Gastrocnemius medialis (tissue), 4 donors: ENCODE data around the gene BANP. TPM values are rescaled to one million over a fixed set of nuclear protein-coding genes. Genes with fewer than 3 reads are reported as not detected.
"Not testable (repeated sequence)": the region's sequence is repeated elsewhere in the genome, so short reads cannot be mapped to it uniquely, and the experiment has no call there.

ENCODE experiments used
- ATAC-seq, 2 donors: fragments of 150-250 bp; one replicate each; pipeline ENCODE4 v1.9.1; 2016
- DNase-seq, 2 donors: peaks; one replicate each; pipeline ENCODE4 v3.0.0-alpha.2; 2019
- H3K27ac ChIP-seq, 4 donors: fragments of 200-600 bp; sonication (generic); 1 replicate in 1 of 4; 2 replicates in 3 of 4; pipeline ENCODE4 v1.5.1; 2016 to 2018; ENCODE audit warnings: mild to moderate bottlenecking in 2 of 4, moderate library complexity in 1 of 4
- H3K27me3 ChIP-seq, 3 donors: fragments of 200-600 bp; sonication (generic) in 2 of 3; 1 replicate in 1 of 3; 2 replicates in 2 of 3; pipeline versions ENCODE4 v1.5.1 to v1.6.0; 2016 to 2019; ENCODE audit warnings: mild to moderate bottlenecking in 1 of 3, moderate library complexity in 1 of 3
- H3K36me3 ChIP-seq, 2 donors: fragments of 200-600 bp; sonication (generic) in 1 of 2; one replicate each; pipeline ENCODE4 v1.5.1; 2017 to 2018
- H3K4me1 ChIP-seq, 2 donors: fragments of 200-600 bp; sonication (generic) in 1 of 2; one replicate each; pipeline ENCODE4 v1.5.1; 2016 to 2017; ENCODE audit warnings: mild to moderate bottlenecking in 2 of 2
- H3K4me3 ChIP-seq, 4 donors: fragments of 200-600 bp; sonication (generic) in 3 of 4; 1 replicate in 1 of 4; 2 replicates in 3 of 4; pipeline ENCODE4 v1.5.1; 2016 to 2019; ENCODE audit warnings: mild to moderate bottlenecking in 2 of 4
- H3K9me3 ChIP-seq, 3 donors: fragments of 200-600 bp; sonication (generic) in 2 of 3; 1 replicate in 1 of 3; 2 replicates in 2 of 3; pipeline ENCODE4 v1.5.1; 2016 to 2019
- CTCF ChIP-seq, 5 experiments: fragments of 450-650 bp in 3 of 5; fragments of 200-600 bp in 2 of 5; sonication (generic) in 2 of 5; IDR thresholded peaks in 4 of 5; conservative IDR thresholded peaks in 1 of 5; 1 replicate in 4 of 5; 2 replicates in 1 of 5; pipeline ENCODE4 v1.5.1; 2016 to 2019; ENCODE audit warnings: antibody characterized with exemption in 5 of 5, mild to moderate bottlenecking in 3 of 5, moderate library complexity in 3 of 5
- POLR2A ChIP-seq, 2 donors: fragments of 450-650 bp; IDR thresholded peaks; one replicate each; pipeline ENCODE4 v1.6.1; 2017; ENCODE audit warnings: antibody characterized with exemption in 2 of 2, mild to moderate bottlenecking in 2 of 2, moderate library complexity in 2 of 2
- in situ Hi-C, 4 donors: fragments of 200-750 bp; cut with MboI; loops; one replicate each; pipeline versions ENCODE4 v1.15.0 to v1.8.0; 2017; ENCODE audit warnings: low sequenced_read_pairs in 4 of 4
- intact Hi-C: fragments of 100-400 bp; cut with DNase I; formaldehyde crosslinking; loops from one replicate; pipeline ENCODE4 v1.15.1; 2023; ENCODE audit warnings: low total_unique reads
- total RNA-seq, 4 donors: library from RNA; depleted of rRNA; stranded (reverse); fragments of >200 nt; gene quantifications; one replicate each; pipeline versions ENCODE4 v1.1.0 to v1.2.3, GENCODE V29; 2016

Gene BANP
- total RNA-seq, 4 donors from 2014 or later = 7.0 to 20.6 (median 16.1) TPM

GRCh38 chr16:87936375-87937230, 14.6 kb upstream of the BANP start, which contains the start of gene CA5A:
CA5A (minus strand) TSS chr16:87936529; CDS start chr16:87936450, 79 bp downstream.
- TF ChIP-seq POLR2A (IDR thresholded peaks at IDR 0.05) (no peak), CTCF (IDR thresholded peaks at IDR 0.05 in 4 of 5, conservative IDR thresholded peaks at IDR 0.05 in 1 of 5) (no peak)
- no peak within 1 kb of the TSS for H3K4me3 ChIP-seq
- H3K27ac ChIP-seq = no peak within 1 kb of the TSS
- H3K36me3 ChIP-seq = no peaks in the 10 kb centered on the region
- DNase-seq (no peak), ATAC-seq (no peak)
- H3K4me1 ChIP-seq = no peaks in the 10 kb centered on the region
- H3K9me3 ChIP-seq = no peaks in the 10 kb centered on the region
- H3K27me3 ChIP-seq = no peaks in the 10 kb centered on the region
- intact Hi-C loops = no loop called here
- in situ Hi-C loops = no loop called here

- in situ Hi-C loops, DNase-seq, H3K4me3 ChIP-seq, ATAC-seq, H3K27me3 ChIP-seq, H3K27ac ChIP-seq, H3K9me3 ChIP-seq, H3K4me1 ChIP-seq, intact Hi-C loops, H3K36me3 ChIP-seq: not testable (repeated sequence)
Observed at GRCh38 chr16:87937231-87937542, 14.0 kb upstream of the BANP start.

- ATAC-seq = no peak
- DNase-seq = no peak
- TF ChIP-seq CTCF (IDR thresholded peaks at IDR 0.05 in 4 of 5, conservative IDR thresholded peaks at IDR 0.05 in 1 of 5) (no peak), POLR2A (IDR thresholded peaks at IDR 0.05) (no peak)
- in situ Hi-C loops = no loop called here
- no peak overlapping the region for H3K4me3 ChIP-seq
- H3K27me3 ChIP-seq = no peaks in the 10 kb centered on the region
- intact Hi-C loops = no loop called here
- H3K36me3 ChIP-seq = no peaks in the 10 kb centered on the region
- H3K4me1 ChIP-seq = no peaks in the 10 kb centered on the region
- H3K9me3 ChIP-seq = no peaks in the 10 kb centered on the region
- H3K27ac ChIP-seq = no peak overlapping the region
Observed at GRCh38 chr16:87938412-87938949, 12.8 kb upstream of the BANP start.

- no peaks in the 10 kb centered on the region for H3K36me3 ChIP-seq
- in situ Hi-C loops = no loop called here
- intact Hi-C loops = no loop called here
- TF ChIP-seq POLR2A (IDR thresholded peaks at IDR 0.05) = no peak
- TF ChIP-seq CTCF (IDR thresholded peaks at IDR 0.05 in 4 of 5, conservative IDR thresholded peaks at IDR 0.05 in 1 of 5) = no peak
- H3K27ac ChIP-seq = no peak overlapping the region
- ATAC-seq = no peak
- no peaks in the 10 kb centered on the region for H3K9me3 ChIP-seq
- DNase-seq = no peak
- no peaks in the 10 kb centered on the region for H3K4me1 ChIP-seq
- H3K27me3 ChIP-seq = no peaks in the 10 kb centered on the region
- H3K4me3 ChIP-seq = no peak overlapping the region
Observed at GRCh38 chr16:87939562-87940423, 11.4 kb upstream of the BANP start.

GRCh38 chr16:87942680-87943079, 8.6 kb upstream of the BANP start:
- in situ Hi-C loops (no loop called here), intact Hi-C loops (no loop called here)
- Histone ChIP-seq H3K27me3 (no peaks in the 10 kb centered on the region), H3K4me1 (peaks cover 0 to 4% of the 10 kb centered on the region in 2 donors), H3K27ac (no peak overlapping the region), H3K9me3 (no peaks in the 10 kb centered on the region), H3K4me3 (no peak overlapping the region), H3K36me3 (no peaks in the 10 kb centered on the region)
- DNase-seq = no peak
- no peak for ATAC-seq
- TF ChIP-seq CTCF (IDR thresholded peaks at IDR 0.05 in 4 of 5, conservative IDR thresholded peaks at IDR 0.05 in 1 of 5) = no peak
- no peak for TF ChIP-seq POLR2A (IDR thresholded peaks at IDR 0.05)
